A549 treated with dexamethasone at 1 μM for 4 hours (cell line): ENCODE measurements around the gene USP38. TPM values are rescaled to one million over a fixed set of nuclear protein-coding genes. Genes with fewer than 3 reads are reported as not detected.

ENCODE experiments used
- total RNA-seq: library from RNA; stranded (reverse); fragments of 200-300 nt; extraction: Qiagen RNA extraction; gene quantifications from 5 replicates; pipeline ENCODE4 v1.2.3, GENCODE V29; 2022

Gene USP38, protein sequence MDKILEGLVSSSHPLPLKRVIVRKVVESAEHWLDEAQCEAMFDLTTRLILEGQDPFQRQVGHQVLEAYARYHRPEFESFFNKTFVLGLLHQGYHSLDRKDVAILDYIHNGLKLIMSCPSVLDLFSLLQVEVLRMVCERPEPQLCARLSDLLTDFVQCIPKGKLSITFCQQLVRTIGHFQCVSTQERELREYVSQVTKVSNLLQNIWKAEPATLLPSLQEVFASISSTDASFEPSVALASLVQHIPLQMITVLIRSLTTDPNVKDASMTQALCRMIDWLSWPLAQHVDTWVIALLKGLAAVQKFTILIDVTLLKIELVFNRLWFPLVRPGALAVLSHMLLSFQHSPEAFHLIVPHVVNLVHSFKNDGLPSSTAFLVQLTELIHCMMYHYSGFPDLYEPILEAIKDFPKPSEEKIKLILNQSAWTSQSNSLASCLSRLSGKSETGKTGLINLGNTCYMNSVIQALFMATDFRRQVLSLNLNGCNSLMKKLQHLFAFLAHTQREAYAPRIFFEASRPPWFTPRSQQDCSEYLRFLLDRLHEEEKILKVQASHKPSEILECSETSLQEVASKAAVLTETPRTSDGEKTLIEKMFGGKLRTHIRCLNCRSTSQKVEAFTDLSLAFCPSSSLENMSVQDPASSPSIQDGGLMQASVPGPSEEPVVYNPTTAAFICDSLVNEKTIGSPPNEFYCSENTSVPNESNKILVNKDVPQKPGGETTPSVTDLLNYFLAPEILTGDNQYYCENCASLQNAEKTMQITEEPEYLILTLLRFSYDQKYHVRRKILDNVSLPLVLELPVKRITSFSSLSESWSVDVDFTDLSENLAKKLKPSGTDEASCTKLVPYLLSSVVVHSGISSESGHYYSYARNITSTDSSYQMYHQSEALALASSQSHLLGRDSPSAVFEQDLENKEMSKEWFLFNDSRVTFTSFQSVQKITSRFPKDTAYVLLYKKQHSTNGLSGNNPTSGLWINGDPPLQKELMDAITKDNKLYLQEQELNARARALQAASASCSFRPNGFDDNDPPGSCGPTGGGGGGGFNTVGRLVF
- total RNA-seq = 7.3 to 10.8 TPM (median 9.9 TPM) in 5 replicates

DNA sequence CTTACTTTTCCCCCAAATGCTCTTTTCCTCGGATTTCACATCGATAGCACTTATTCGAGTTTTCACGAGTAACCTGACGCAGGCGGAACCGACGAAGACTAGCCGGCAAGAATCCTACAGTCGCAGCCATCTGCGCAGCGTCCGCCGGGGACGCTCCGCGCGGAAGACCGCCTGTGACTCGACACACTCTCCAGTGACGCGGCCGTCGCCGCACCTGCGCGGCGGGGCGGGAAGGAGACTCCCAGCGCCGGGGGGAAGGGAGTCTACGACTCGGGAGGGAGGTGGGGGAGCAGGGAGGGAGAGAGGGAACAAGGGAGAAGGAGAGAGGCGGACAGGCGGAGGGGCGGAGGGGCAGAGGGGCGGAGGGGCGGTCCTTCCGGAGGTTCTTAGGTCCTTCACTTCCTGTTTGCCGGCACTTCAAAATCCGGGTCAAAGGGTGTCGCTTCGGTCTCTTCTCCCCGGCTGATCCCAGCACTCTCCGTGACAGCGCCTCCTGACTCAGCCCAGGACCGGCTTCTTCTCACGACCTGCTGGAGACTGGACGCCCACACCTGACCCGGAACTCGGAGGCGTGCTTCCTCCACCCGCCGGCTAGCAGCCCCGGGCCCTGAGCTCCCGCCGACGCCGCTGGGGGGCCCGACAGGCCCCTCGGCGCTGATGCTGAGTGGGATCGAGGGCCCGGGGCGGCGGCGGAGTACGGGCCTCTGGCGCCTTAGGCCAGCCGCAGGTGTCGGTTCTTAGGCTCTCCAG lies at the start of gene USP38:
Gene USP38, plus strand, starts transcription at position 415 of the 750 bp plus-strand sequence. CDS start 534 bp downstream, outside the sequence.

Other genes starting within 250 kb of the USP38 start
- gene GAB1, start 152.0 kb downstream of the USP38 start, total RNA-seq = 1.9 to 3.2 TPM (median 2.4 TPM) in 5 replicates